ENCODE results near the gene EFNA2. TPM values are rescaled to one million over a fixed set of nuclear protein-coding genes. Genes with fewer than 3 reads are reported as not detected.

Gene EFNA2
- total and polyA plus RNA-seq, 2 experiments from 2014 or later, result 2.7 to 10.3 TPM

DNA sequence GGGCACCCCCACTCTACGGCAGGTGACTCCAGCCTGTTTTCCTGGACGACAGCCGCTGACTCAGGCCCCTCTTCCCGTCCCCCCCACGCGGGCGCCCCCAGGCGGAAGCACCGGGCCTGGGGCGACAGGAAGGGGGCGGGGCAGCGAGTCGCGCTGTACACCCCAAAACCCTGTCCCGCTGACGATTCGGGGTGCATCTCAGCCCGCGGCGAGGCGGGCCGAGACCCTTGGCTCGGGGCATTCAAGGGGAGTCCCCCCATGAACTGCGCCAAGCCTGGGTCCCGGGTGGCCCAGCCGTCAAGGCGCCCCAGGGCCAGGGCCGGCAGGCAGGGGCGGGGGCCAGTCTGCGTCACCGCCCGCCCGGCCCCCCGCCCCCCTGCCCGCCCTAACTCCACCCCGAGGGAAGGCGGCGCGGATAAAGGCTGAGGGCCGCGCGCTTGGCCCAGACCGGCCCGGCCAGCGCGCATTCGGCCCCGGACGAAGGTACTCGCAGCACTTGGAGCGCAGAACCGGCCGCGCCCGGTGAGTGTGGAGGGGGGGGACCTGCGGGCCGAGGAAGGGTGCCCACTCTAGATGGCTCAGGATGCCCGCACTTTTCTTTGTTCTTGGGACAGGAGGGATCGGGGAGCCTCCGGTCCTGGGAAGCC lies 37.4 kb upstream of the EFNA2 start, which contains the start of gene MIDN:
Gene MIDN (plus strand): TSS at position 445 of the 647 bp plus-strand sequence. CDS start 1,714 bp downstream, outside the sequence.
- H3K4me3 Mint-ChIP-seq, result peak within 1 kb of the TSS; percentile 78
- TF ChIP-seq POLR2AphosphoS5 (IDR thresholded peaks at IDR 0.05; ENCODE audit: low read depth) (peak; percentile 93), ZNF114 (CRISPR knock-in tag; IDR thresholded peaks at IDR 0.05) (no peak), JUNB (IDR thresholded peaks at IDR 0.05; ENCODE audit: unreplicated experiment) (no peak), NANOG (IDR thresholded peaks at IDR 0.05; ENCODE audit: borderline replicate concordance) (no peak), EZH2phosphoT487 (IDR thresholded peaks at IDR 0.05; ENCODE audit: unreplicated experiment) (no peak), ZNF331 (CRISPR knock-in tag; IDR thresholded peaks at IDR 0.05; ENCODE audit: low read depth) (no peak), CREB1 (CRISPR knock-in tag; IDR thresholded peaks at IDR 0.05; ENCODE audit: low read depth) (peak; percentile 76)
- TF ChIP-seq, protein P1, sequence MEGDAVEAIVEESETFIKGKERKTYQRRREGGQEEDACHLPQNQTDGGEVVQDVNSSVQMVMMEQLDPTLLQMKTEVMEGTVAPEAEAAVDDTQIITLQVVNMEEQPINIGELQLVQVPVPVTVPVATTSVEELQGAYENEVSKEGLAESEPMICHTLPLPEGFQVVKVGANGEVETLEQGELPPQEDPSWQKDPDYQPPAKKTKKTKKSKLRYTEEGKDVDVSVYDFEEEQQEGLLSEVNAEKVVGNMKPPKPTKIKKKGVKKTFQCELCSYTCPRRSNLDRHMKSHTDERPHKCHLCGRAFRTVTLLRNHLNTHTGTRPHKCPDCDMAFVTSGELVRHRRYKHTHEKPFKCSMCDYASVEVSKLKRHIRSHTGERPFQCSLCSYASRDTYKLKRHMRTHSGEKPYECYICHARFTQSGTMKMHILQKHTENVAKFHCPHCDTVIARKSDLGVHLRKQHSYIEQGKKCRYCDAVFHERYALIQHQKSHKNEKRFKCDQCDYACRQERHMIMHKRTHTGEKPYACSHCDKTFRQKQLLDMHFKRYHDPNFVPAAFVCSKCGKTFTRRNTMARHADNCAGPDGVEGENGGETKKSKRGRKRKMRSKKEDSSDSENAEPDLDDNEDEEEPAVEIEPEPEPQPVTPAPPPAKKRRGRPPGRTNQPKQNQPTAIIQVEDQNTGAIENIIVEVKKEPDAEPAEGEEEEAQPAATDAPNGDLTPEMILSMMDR (conservative IDR thresholded peaks at IDR 0.05; ENCODE audit: low read depth in 2 of 2), result peak; percentile 37 to 64
- TF ChIP-seq, protein P2, sequence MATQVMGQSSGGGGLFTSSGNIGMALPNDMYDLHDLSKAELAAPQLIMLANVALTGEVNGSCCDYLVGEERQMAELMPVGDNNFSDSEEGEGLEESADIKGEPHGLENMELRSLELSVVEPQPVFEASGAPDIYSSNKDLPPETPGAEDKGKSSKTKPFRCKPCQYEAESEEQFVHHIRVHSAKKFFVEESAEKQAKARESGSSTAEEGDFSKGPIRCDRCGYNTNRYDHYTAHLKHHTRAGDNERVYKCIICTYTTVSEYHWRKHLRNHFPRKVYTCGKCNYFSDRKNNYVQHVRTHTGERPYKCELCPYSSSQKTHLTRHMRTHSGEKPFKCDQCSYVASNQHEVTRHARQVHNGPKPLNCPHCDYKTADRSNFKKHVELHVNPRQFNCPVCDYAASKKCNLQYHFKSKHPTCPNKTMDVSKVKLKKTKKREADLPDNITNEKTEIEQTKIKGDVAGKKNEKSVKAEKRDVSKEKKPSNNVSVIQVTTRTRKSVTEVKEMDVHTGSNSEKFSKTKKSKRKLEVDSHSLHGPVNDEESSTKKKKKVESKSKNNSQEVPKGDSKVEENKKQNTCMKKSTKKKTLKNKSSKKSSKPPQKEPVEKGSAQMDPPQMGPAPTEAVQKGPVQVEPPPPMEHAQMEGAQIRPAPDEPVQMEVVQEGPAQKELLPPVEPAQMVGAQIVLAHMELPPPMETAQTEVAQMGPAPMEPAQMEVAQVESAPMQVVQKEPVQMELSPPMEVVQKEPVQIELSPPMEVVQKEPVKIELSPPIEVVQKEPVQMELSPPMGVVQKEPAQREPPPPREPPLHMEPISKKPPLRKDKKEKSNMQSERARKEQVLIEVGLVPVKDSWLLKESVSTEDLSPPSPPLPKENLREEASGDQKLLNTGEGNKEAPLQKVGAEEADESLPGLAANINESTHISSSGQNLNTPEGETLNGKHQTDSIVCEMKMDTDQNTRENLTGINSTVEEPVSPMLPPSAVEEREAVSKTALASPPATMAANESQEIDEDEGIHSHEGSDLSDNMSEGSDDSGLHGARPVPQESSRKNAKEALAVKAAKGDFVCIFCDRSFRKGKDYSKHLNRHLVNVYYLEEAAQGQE (IDR thresholded peaks at IDR 0.05; ENCODE audit: unreplicated experiment), result no peak
- no peaks in the 10 kb centered on the region for H3K9me2 ChIP-seq (ENCODE audit: insufficient read depth)
- peak within 1 kb of the TSS; percentile 78 for H3K4me2 ChIP-seq
- peaks cover 9% of the 10 kb centered on the region for H3F3A ChIP-seq (replicated peaks; ENCODE audit: low read depth)
- H3K27me3 ChIP-seq (ENCODE audit: insufficient read depth), result no peaks in the 10 kb centered on the region
- peak; percentile 84 for DNase-seq (ENCODE audit: low spot score)
- peaks cover 16% of the 10 kb centered on the region for H3K27me3 Mint-ChIP-seq (ENCODE audit: insufficient read depth, low read depth, poor library complexity)
- H3K79me2 ChIP-seq (replicated peaks; ENCODE audit: insufficient read depth), result peaks cover 26% of the 10 kb centered on the region
- peaks cover 24% of the 10 kb centered on the region; the same call in 2 of the 3 replicates for H3K36me3 Mint-ChIP-seq (ENCODE audit: low read depth)
- H3K27ac ChIP-seq (ENCODE audit: low read depth), result peak within 1 kb of the TSS; percentile 94
- no peak within 1 kb of the TSS for H2AFZ ChIP-seq
- H3K4me3 ChIP-seq, result peak within 1 kb of the TSS; percentile 84
- peaks cover 11% of the 10 kb centered on the region for H4K20me1 ChIP-seq (replicated peaks; ENCODE audit: insufficient read depth)
- ATAC-seq, result peak; percentile 26
- H3K9me3 Mint-ChIP-seq, result no peaks in the 10 kb centered on the region; the same call in 2 of the 3 replicates
- no peaks in the 10 kb centered on the region for H3K36me3 ChIP-seq (ENCODE audit: insufficient read depth)
- H3K27ac Mint-ChIP-seq, result peak within 1 kb of the TSS; percentile 96
- peaks cover 5% of the 10 kb centered on the region; the same call in 2 of the 3 replicates for H3K4me1 Mint-ChIP-seq
- H3K4me1 ChIP-seq (ENCODE audit: insufficient read depth), result peaks cover 3% of the 10 kb centered on the region; the same call in 1 of the 2 replicates

Data from GM23338 (cell line).